Left lung (tissue), 14 donors: ENCODE data around the gene APOBEC3F. TPM values are rescaled to one million over a fixed set of nuclear protein-coding genes. Genes with fewer than 3 reads are reported as not detected.
"Not testable (repeated sequence)": the region's sequence is repeated elsewhere in the genome, so short reads cannot be mapped to it uniquely, and the experiment has no call there.

ENCODE experiments used
- ATAC-seq: fragments of 200-7000 bp; cut with Tn5 transposase; one replicate; pipeline ENCODE4 v1.9.1; 2020; ENCODE audit warnings: moderate library complexity
- DNase-seq, 4 donors: peaks; one replicate each; pipeline ENCODE4 v3.0.0-alpha.2; 2013 to 2020
- H3K27ac ChIP-seq, 2 donors: fragments of 200-600 bp; sonication (generic) in 1 of 2; one replicate each; pipeline versions ENCODE4 v1.5.0 to v1.8.0; 2020 to 2021
- H3K27me3 ChIP-seq, 2 donors: fragments of 200-600 bp; sonication (generic) in 1 of 2; one replicate each; pipeline versions ENCODE4 v1.5.0 to v1.8.0; 2020 to 2021
- H3K36me3 ChIP-seq, 2 donors: fragments of 200-600 bp; sonication (generic) in 1 of 2; one replicate each; pipeline versions ENCODE4 v1.5.0 to v1.8.0; 2020 to 2021
- H3K4me1 ChIP-seq, 2 donors: fragments of 200-600 bp; one replicate each; pipeline ENCODE4 v1.8.0; 2021
- H3K4me3 ChIP-seq, 2 donors: fragments of 200-600 bp; sonication (generic) in 1 of 2; one replicate each; pipeline versions ENCODE4 v1.5.0 to v1.8.0; 2020 to 2021; ENCODE audit warnings: mild to moderate bottlenecking in 1 of 2
- H3K9me3 ChIP-seq, 2 donors: fragments of 200-600 bp; sonication (generic) in 1 of 2; one replicate each; pipeline versions ENCODE4 v1.5.0 to v1.8.0; 2020 to 2021
- intact Hi-C, 2 donors: fragments of 100-400 bp; cut with DNase I; formaldehyde crosslinking; loops; one replicate each; pipeline versions ENCODE4 v1.11.2 to v1.14.2; 2022
- long read RNA-seq, 12 donors: library from polyadenylated mRNA in 2 of 12; unstranded in 2 of 12; transcript quantifications; one replicate each; pipeline ENCODE4 v2.0.0 and lab custom pipeline, GENCODE V29; 2019 to 2026
- polyA plus RNA-seq, 6 donors: library from polyadenylated mRNA; unstranded; fragments of 120-200 nt; gene quantifications; one replicate each; pipeline ENCODE4 v1.2.1, GENCODE V29; 2013; ENCODE audit not compliant: insufficient read length in 6 of 6
- total RNA-seq, 2 donors: library from RNA; stranded (reverse); fragmentation: NEBNext Ultra II Directional; extraction: Animal tissue kit (Norgen Biotek cat#: 25700); gene quantifications; one replicate each; pipeline ENCODE4 v1.2.1, GENCODE V29; 2021
- TF ChIP-seq, protein P1 (sequence below), 2 donors: fragments of 200-600 bp; sonication (generic) in 1 of 2; IDR thresholded peaks; one replicate each; pipeline versions ENCODE4 v1.5.0 to v1.8.0; 2021; ENCODE audit warnings: antibody characterized with exemption in 2 of 2
- donor health status: DM: no; HTN: yes; CAD: no.
- donor health status: DM: no; HTN: no; CAD: no.

APOBEC3F gene
- total RNA-seq (10 to 100 TPM; 11.2 to 12.4 TPM), polyA plus RNA-seq (10 to 100 TPM; 11.0 to 14.3 (median 11.9) TPM)
- long read RNA-seq, donor 1, partial matches to known transcripts: 6 of 10 reads
- long read RNA-seq, donor 1, other reads (novel, unspliced or antisense): 0 of 10 reads
- long read RNA-seq, donor 2, partial matches to known transcripts: 0 of 4 reads
- long read RNA-seq, donor 2, other reads (novel, unspliced or antisense): 0 of 4 reads
- long read RNA-seq, donor 3, partial matches to known transcripts: 0 of 3 reads
- long read RNA-seq, donor 3, other reads (novel, unspliced or antisense): 0 of 3 reads
- long read RNA-seq, donor 4, partial matches to known transcripts: 1 of 4 reads
- long read RNA-seq, donor 4, other reads (novel, unspliced or antisense): 0 of 4 reads
- long read RNA-seq, donor 5, partial matches to known transcripts: 0 of 1 reads
- long read RNA-seq, donor 5, other reads (novel, unspliced or antisense): 0 of 1 reads
- long read RNA-seq, donor 6, partial matches to known transcripts: 0 of 2 reads
- long read RNA-seq, donor 6, other reads (novel, unspliced or antisense): 0 of 2 reads
- long read RNA-seq, donor 7: 0 reads
- long read RNA-seq, donor 8: 0 reads
- long read RNA-seq, donor 9: 0 reads
- long read RNA-seq, donor 10, partial matches to known transcripts: 0 of 1 reads
- long read RNA-seq, donor 10, other reads (novel, unspliced or antisense): 0 of 1 reads
- long read RNA-seq, donor 11, partial matches to known transcripts: 0 of 2 reads
- long read RNA-seq, donor 11, other reads (novel, unspliced or antisense): 0 of 2 reads
- long read RNA-seq, donor 12, partial matches to known transcripts: 0 of 1 reads
- long read RNA-seq, donor 12, other reads (novel, unspliced or antisense): 0 of 1 reads

DNA sequence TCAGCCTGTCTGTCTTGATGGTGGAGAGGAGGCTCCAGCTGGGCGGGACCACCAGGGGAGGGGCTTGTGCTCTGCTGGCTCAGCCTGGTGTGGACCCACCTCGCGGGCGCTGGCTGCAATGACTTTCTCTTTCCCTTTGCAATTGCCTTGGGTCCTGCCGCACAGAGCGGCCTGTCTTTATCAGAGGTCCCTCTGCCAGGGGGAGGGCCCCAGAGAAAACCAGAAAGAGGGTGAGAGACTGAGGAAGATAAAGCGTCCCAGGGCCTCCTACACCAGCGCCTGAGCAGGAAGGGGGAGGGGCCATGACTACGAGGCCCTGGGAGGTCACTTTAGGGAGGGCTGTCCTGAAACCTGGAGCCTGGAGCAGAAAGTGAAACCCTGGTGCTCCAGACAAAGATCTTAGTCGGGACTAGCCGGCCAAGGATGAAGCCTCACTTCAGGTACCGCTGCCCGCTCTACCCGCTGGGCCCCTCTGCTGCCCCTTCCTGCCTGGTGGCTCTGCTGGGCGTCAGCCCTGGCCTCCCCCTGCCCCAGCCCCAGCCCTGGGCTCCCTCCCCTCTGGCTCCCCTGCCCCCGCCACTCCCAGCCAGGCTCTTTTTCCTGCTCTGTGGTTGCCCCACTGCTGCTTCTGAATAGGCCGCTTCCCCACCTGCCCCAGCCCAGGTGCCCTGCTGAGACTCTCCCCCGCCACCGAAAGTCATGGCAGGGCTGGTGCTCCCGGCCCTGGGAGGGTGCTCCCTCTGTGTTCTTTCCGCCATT is at the start of gene APOBEC3F:
APOBEC3F (plus strand) TSS at position 327 of the 759 bp plus-strand sequence; CDS start at position 424, 97 bp downstream.
- ATAC-seq (peak; percentile 97), DNase-seq (peak; percentile 36 to 86 (median 62))
- Histone ChIP-seq H3K27ac (peak within 1 kb of the TSS; percentile 86 to 91), H3K4me3 (peak within 1 kb of the TSS; percentile 53 to 57), H3K4me1 (peaks cover 9 to 17% of the 10 kb centered on the region in 2 donors), H3K36me3 (peaks cover 0 to 13% of the 10 kb centered on the region in 2 donors)
- H3K9me3 ChIP-seq, H3K27me3 ChIP-seq, intact Hi-C loops: not testable (repeated sequence)

DNA sequence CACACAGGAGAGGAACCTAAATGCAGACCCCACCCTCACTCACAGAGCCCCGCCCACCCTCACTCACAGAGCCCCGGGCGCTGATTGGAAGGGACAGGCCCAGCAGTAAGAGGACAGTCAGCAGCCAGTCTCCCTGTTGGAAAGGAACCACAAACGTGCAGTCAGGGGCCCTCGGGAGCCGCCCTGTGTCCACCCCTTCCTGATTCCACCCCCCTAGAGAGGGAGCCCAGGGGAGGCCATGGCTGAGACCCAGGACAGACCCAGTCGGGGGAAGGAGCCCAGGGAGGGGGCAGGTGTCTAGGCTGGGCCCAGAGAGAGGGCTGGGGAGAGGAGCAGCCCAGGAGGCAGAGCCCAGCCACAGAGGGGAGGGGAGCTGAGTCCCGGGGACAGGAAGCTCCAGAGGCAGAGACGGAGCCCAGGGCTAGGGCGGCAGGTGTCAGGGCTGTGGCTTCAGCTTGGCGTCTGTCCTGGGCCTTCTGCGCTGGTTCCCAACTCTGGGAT is 47.7 kb upstream of the APOBEC3F start:
- intact Hi-C loops, H3K36me3 ChIP-seq, H3K9me3 ChIP-seq, DNase-seq, H3K4me3 ChIP-seq, H3K4me1 ChIP-seq, H3K27ac ChIP-seq: not testable (repeated sequence)
- peak; percentile 65 for ATAC-seq
- peaks cover 0 to 30% of the 10 kb centered on the region in 2 donors for H3K27me3 ChIP-seq

DNA sequence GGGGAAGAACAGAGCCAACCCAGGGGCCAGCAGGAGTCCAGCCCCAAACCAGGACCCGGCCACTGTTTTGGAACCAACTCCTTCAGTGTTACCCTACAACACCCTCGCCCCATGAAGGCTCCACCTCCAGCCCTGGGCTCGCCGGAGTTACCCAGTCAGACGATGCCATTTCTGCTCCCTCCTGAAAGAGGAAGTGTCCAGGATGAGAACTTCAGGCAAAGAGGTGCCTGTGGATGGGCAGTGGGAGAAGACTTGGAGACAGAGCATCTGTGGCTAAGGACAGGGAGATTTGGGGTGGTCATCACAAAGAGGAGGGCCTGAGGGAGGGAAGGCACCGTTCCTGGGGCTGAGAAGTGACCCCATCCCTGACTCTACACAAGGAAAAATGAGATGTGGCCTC is 44.6 kb upstream of the APOBEC3F start:
- TF ChIP-seq, protein P1, sequence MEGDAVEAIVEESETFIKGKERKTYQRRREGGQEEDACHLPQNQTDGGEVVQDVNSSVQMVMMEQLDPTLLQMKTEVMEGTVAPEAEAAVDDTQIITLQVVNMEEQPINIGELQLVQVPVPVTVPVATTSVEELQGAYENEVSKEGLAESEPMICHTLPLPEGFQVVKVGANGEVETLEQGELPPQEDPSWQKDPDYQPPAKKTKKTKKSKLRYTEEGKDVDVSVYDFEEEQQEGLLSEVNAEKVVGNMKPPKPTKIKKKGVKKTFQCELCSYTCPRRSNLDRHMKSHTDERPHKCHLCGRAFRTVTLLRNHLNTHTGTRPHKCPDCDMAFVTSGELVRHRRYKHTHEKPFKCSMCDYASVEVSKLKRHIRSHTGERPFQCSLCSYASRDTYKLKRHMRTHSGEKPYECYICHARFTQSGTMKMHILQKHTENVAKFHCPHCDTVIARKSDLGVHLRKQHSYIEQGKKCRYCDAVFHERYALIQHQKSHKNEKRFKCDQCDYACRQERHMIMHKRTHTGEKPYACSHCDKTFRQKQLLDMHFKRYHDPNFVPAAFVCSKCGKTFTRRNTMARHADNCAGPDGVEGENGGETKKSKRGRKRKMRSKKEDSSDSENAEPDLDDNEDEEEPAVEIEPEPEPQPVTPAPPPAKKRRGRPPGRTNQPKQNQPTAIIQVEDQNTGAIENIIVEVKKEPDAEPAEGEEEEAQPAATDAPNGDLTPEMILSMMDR (IDR thresholded peaks at IDR 0.05): no peak
- ATAC-seq: no peak
- Histone ChIP-seq H3K27ac (no peak overlapping the region), H3K9me3 (peaks cover 0 to 4% of the 10 kb centered on the region in 2 donors), H3K27me3 (peaks cover 0 to 46% of the 10 kb centered on the region in 2 donors), H3K4me1 (no peaks in the 10 kb centered on the region), H3K36me3 (no peaks in the 10 kb centered on the region), H3K4me3 (no peak overlapping the region)
- no peak for DNase-seq
- intact Hi-C loops: no loop called here

DNA sequence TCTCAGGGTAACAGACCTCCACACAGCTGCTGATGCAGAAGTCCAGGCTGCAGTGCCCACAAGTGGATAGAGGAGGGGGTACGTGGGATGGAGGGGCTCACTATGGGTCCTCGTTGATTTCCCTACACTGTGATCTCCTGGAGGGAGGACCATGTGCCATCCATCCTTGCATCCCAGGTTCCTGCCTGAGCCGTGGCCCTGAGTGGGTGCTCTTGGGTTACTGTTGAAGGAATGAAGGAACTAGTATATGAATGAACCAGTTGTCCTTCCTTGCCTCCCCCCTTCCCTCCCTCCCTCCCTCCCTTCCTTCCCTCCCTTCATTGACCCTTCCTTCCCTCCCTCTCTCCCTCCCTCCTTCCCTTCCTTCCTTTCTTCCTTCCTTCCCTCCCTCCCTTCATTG is 43.1 kb upstream of the APOBEC3F start:
- no peaks in the 10 kb centered on the region for H3K36me3 ChIP-seq
- peaks cover 0 to under 1% of the 10 kb centered on the region in 2 donors for H3K4me1 ChIP-seq
- H3K27ac ChIP-seq: no peak overlapping the region
- H3K9me3 ChIP-seq: peaks cover 0 to 4% of the 10 kb centered on the region in 2 donors
- TF ChIP-seq, protein P1 (IDR thresholded peaks at IDR 0.05): no peak
- DNase-seq: no peak
- ATAC-seq: no peak
- H3K27me3 ChIP-seq: peaks cover 0 to 46% of the 10 kb centered on the region in 2 donors
- intact Hi-C loops: no loop called here
- H3K4me3 ChIP-seq: no peak overlapping the region

DNA sequence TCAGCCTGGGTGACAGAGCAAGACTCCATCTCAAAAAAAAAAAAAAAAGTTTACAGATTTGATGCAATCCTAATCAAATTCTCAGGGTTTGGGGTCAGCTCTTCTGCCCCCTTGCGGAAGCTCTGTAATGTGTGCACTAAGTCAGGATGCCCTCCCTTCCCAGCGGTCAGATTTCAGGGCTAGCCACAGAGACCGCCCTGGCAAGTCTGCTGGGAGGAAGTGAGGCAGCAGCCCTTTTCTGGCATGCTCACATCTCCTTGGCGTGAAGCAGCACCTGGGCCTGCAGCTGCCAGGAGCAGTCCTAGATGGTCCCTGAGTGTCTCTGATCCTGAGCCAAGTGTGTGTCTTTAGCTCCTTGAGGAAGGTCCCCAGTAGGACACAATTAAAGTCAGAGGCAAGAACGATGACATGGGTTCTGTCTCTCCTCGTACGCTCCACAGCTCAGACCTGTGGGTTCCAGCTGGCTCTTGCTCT is 37.5 kb upstream of the APOBEC3F start:
- intact Hi-C loops: loop anchor here in 1 of 2 donors (10.0 kb wide), 2 partner anchors 122 to 228 kb away; no protein-coding TSS in a partner anchor
- no peak overlapping the region for H3K4me3 ChIP-seq
- peak; percentile 99 for ATAC-seq
- H3K9me3 ChIP-seq: peaks cover 0 to under 1% of the 10 kb centered on the region in 2 donors
- peaks cover 0 to 13% of the 10 kb centered on the region in 2 donors for H3K27me3 ChIP-seq
- H3K4me1 ChIP-seq: peaks cover 0 to 15% of the 10 kb centered on the region in 2 donors
- no peak overlapping the region for H3K27ac ChIP-seq
- TF ChIP-seq, protein P1 (IDR thresholded peaks at IDR 0.05): peak; percentile 61 to 78
- DNase-seq: peak in 3 of 4 donors; percentile 70 to 87 (median 80)
- H3K36me3 ChIP-seq: no peaks in the 10 kb centered on the region
